ENCODE measurements around the gene ULBP3.
"Not testable (repeated sequence)": the region's sequence is repeated elsewhere in the genome, so short reads cannot be mapped to it uniquely, and the experiment has no call there.

ULBP3 gene

GRCh38 chr6:150016324-150017185, 52.4 kb downstream of the ULBP3 start:
- H3K36me3 ChIP-seq (replicated peaks; ENCODE audit: low read depth, low read length) = no peaks in the 10 kb centered on the region
- H3K4me3 ChIP-seq (ENCODE audit: low read length) = no peak overlapping the region
- H3K9me3 ChIP-seq (ENCODE audit: insufficient read depth, low read length) = no peaks in the 10 kb centered on the region
- no peaks in the 10 kb centered on the region for H3K79me2 ChIP-seq (ENCODE audit: low read length)
- H3K27me3 ChIP-seq (ENCODE audit: low read depth, low read length) = peaks cover 18% of the 10 kb centered on the region; the same call in 1 of the 2 replicates
- no peak overlapping the region for H3K9ac ChIP-seq (ENCODE audit: low read length)
- no peak overlapping the region for H3K27ac ChIP-seq (ENCODE audit: low read length)
- H3K4me1 ChIP-seq (ENCODE audit: low read length) = no peaks in the 10 kb centered on the region
- H2AFZ ChIP-seq (ENCODE audit: low read depth, low read length) = no peak overlapping the region
- no peak for TF ChIP-seq EZH2phosphoT487 (IDR thresholded peaks at IDR 0.05; ENCODE audit: low read depth)
- TF ChIP-seq, protein P1, sequence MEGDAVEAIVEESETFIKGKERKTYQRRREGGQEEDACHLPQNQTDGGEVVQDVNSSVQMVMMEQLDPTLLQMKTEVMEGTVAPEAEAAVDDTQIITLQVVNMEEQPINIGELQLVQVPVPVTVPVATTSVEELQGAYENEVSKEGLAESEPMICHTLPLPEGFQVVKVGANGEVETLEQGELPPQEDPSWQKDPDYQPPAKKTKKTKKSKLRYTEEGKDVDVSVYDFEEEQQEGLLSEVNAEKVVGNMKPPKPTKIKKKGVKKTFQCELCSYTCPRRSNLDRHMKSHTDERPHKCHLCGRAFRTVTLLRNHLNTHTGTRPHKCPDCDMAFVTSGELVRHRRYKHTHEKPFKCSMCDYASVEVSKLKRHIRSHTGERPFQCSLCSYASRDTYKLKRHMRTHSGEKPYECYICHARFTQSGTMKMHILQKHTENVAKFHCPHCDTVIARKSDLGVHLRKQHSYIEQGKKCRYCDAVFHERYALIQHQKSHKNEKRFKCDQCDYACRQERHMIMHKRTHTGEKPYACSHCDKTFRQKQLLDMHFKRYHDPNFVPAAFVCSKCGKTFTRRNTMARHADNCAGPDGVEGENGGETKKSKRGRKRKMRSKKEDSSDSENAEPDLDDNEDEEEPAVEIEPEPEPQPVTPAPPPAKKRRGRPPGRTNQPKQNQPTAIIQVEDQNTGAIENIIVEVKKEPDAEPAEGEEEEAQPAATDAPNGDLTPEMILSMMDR (IDR thresholded peaks at IDR 0.05; ENCODE audit: low read depth, low read length) = peak; percentile 55
- no peak overlapping the region for H3K4me2 ChIP-seq (ENCODE audit: low read length)
- H4K20me1 ChIP-seq (ENCODE audit: insufficient read depth, low read length) = no peaks in the 10 kb centered on the region

DNA sequence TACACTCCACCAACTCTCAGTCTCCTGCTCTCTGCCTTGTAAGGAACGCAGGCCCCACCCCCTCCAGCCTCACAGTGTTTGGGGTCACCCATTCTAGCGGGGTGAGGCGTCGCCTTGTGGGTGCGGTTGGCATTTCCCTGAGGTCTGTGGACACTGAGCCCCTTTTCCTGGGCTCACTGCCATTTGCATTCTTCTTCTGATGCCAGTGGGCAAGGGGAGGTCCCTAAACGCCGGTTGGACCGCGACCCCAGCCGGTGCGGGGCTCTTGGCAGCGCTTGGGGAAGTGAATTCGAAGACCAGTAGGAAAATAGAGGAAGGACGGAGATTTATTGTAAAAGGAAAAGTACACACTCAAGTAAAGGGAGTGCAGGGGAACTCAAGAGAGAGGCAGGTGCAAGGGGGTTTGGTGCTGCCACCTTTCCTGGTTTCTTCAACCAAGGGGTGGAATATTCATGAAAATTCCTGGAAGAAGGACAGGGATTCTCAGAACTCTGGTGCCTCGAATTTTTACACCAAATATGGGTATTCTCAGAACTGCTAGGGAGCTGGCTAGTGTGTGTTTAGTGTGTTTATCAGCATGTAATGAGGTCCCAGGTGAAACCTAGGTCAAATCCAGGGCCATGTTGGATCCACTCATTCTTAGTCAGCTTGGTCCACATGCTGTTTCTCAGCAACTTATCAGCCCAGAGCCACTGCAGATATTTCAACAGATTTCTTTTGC, 53.5 kb downstream of the ULBP3 start:
- not testable (repeated sequence) for H3K36me3 ChIP-seq (replicated peaks; ENCODE audit: low read depth, low read length); H3K27ac ChIP-seq (ENCODE audit: low read length); H3K79me2 ChIP-seq (ENCODE audit: low read length); H2AFZ ChIP-seq (ENCODE audit: low read depth, low read length); H3K4me1 ChIP-seq (ENCODE audit: low read length); H3K4me3 ChIP-seq (ENCODE audit: low read length); H3K9me3 ChIP-seq (ENCODE audit: insufficient read depth, low read length); H3K9ac ChIP-seq (ENCODE audit: low read length); H4K20me1 ChIP-seq (ENCODE audit: insufficient read depth, low read length); H3K4me2 ChIP-seq (ENCODE audit: low read length)
- peaks cover 18% of the 10 kb centered on the region; the same call in 1 of the 2 replicates for H3K27me3 ChIP-seq (ENCODE audit: low read depth, low read length)

GRCh38 chr6:150014623-150015280, 54.2 kb downstream of the ULBP3 start:
- H3K9ac ChIP-seq (ENCODE audit: low read length); H3K27ac ChIP-seq (ENCODE audit: low read length); H3K36me3 ChIP-seq (replicated peaks; ENCODE audit: low read depth, low read length); H3K4me3 ChIP-seq (ENCODE audit: low read length); H3K4me2 ChIP-seq (ENCODE audit: low read length); H3K9me3 ChIP-seq (ENCODE audit: insufficient read depth, low read length); H3K4me1 ChIP-seq (ENCODE audit: low read length); H4K20me1 ChIP-seq (ENCODE audit: insufficient read depth, low read length); H2AFZ ChIP-seq (ENCODE audit: low read depth, low read length); H3K79me2 ChIP-seq (ENCODE audit: low read length): not testable (repeated sequence)
- peaks cover 18% of the 10 kb centered on the region; the same call in 1 of the 2 replicates for H3K27me3 ChIP-seq (ENCODE audit: low read depth, low read length)

GRCh38 chr6:150013785-150014622, 54.9 kb downstream of the ULBP3 start:
- not testable (repeated sequence) for H4K20me1 ChIP-seq (ENCODE audit: insufficient read depth, low read length); H3K4me2 ChIP-seq (ENCODE audit: low read length); H3K4me1 ChIP-seq (ENCODE audit: low read length); H3K4me3 ChIP-seq (ENCODE audit: low read length); H3K36me3 ChIP-seq (replicated peaks; ENCODE audit: low read depth, low read length); H3K9ac ChIP-seq (ENCODE audit: low read length); H3K9me3 ChIP-seq (ENCODE audit: insufficient read depth, low read length); H3K79me2 ChIP-seq (ENCODE audit: low read length); H3K27ac ChIP-seq (ENCODE audit: low read length); H2AFZ ChIP-seq (ENCODE audit: low read depth, low read length)
- peaks cover 16% of the 10 kb centered on the region; the same call in 1 of the 2 replicates for H3K27me3 ChIP-seq (ENCODE audit: low read depth, low read length)

DNA sequence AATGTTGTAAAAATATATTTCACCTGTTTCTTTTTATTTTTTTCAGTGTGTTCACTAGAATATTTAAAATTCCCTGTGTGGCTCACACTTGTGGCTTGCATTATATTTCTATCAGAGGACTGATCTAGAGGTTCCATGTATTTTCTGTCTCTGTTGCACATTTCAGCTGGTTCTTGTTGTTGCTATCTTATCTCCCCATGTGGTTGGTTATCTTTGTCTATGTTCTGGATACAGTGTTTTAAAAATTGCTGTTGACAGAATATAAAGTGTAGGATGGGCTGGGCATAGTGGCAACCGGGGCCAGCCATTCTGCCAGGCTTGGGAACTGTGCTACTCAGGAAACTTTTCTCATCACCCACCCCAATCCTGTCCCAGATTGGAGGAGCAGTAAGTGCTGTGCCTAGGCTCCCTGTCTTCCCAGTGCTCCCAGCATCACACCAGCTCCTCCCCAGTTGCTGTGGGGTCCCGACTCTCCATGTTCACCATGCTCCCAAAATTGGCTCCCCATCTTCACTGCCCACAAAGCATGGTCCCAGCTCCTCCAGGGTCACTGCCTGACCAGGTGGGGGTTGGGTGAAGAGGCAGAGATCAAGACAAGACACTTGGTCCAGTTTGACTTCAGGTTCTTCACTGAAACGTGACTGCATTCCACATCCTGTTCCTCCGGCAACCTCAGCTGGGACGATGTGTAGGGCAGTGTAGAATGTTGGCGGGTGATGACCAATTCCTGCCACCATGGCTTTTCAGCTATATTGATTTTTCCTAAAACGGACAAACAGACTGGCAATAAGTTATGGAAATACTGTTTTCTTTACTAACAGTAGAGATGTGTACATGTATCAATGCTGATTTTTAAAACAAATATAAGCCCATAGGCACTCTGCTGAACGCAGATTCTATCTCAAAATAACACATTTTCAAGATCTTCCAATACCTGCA, 55.8 kb downstream of the ULBP3 start:
- H3K36me3 ChIP-seq (replicated peaks; ENCODE audit: low read depth, low read length); H3K4me1 ChIP-seq (ENCODE audit: low read length); H3K9ac ChIP-seq (ENCODE audit: low read length); H3K79me2 ChIP-seq (ENCODE audit: low read length); H2AFZ ChIP-seq (ENCODE audit: low read depth, low read length); H3K4me2 ChIP-seq (ENCODE audit: low read length); H3K27ac ChIP-seq (ENCODE audit: low read length); H3K9me3 ChIP-seq (ENCODE audit: insufficient read depth, low read length); H3K4me3 ChIP-seq (ENCODE audit: low read length); H4K20me1 ChIP-seq (ENCODE audit: insufficient read depth, low read length); H3K27me3 ChIP-seq (ENCODE audit: low read depth, low read length): not testable (repeated sequence)
